NCI-H1694 (cell line): Measurements from ENCODE around the gene RGS6.

Experiments
- DNase-seq: peaks from one replicate; lab custom pipeline; 2025; lab: John Stamatoyannopoulos, UW

RGS6 gene

DNA sequence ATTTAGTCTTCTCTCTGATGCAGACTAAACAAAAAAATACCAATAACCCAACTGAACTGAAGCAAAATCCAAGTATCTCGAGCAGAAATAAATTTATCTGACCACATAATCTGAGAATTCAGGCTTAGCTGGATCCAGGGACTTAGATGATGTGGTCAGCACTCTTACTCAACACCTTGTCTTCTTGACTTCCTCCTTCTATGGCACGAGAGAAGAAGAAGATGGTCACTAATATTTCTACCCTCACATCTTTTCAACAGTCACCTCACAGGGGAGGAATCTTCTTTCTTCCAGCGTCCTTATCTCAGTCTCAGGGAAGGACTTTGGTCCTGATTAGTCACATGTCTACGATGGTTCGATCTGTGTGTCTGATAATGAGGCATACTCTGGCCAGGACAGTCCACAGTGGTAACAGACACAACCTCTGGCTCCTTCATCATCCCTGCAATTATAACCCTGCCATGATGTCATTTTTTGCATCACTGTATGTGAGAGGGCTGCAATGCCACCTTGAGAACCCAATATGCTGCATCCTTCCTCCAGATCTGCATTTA lies 15.8 kb downstream of the RGS6 start:
- no peak for DNase-seq

DNA sequence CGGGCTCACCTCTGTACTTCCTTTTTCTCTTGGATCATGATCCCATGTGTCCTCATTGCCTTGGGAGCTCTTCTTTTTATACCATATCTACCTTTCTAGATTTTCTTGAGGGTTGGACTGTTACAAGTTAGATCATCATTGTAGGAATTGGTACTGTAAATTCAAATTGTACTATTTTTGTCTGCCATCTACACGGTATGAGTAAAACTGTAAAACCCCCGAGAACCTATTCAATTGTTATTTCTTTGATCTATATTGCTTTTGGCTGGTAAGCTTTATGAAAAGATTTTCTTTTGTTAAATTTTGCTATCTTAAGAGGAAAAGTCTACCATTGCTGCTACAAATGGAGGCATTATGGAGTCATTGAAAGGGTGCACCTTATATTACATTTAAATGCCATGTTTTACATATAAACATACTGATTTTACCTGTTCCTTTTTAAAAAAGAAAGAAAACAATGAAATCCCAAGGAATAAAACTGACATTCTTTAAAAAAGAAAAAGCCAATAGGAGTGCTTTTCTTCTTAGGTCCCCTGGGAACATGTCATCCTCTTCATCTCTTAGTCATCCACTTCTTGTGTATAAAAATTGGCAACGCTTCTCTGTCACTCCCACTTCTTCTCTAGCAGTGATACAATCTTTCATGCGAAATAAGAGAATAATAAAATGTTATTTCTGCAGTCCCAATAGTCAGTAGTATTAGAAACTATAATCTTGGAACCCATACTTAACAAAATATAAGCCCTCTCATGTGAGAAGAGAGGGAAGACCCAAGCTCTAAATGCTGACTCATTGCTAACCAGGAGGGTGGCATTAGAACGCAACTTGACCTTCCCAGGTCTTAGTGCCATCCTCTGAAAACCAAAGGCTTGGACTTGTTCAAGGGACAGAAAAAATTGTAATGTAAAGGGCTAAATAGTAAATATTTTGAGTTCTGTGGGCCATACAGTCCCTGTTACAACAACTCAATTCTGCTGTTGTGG lies 20.4 kb downstream of the RGS6 start:
- no peak for DNase-seq

DNA sequence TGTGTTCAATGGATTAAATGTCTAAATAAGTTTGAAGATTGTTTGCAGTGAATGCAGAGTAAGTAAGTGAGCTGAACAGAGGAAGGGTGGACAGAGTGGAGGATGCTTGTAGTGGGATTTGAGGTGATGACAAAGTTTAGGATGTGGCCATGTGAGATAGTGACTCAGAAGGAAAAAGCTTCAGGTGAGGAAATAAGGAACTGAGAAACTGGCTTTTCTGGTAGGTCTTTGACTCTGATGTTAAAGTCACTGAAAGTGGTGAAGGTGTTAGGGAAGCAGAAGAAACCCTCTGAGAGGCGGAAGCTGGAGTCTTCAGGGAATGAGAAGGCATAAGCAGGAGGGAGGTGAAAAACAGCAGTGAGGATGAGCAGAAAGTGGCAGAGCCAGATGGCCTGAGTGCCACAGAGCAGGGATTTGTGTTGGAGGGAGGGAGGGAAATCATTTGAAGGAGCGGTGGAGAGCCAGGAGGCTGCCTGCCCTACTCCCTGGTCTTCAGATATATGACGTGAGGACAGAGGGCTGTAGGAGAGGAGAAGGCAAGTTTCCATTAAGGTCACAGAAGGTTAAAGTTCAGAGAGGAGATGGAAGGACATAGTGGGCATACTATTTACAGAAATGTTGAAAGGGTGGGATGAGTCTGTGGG lies 24.8 kb downstream of the RGS6 start:
- DNase-seq, result no peak

DNA sequence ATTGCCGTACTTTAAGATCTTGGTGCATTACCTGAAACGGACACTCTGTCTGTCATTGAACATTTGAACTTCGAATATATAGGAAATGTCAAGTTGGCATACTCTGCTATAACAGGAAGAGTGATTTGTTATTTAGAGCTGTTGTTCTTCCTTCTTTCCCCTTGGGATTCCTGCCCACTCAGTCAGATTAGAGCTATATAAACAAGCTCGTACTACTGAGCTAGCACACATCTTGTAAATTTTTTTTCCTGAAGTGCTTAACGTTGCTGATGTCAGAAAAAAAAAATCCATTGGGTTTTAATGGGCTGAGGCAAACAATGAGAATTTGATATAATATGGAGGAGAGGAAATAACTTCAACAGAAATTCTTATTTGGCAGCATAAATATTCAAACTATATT lies 26.8 kb downstream of the RGS6 start:
- DNase-seq, result no peak

DNA sequence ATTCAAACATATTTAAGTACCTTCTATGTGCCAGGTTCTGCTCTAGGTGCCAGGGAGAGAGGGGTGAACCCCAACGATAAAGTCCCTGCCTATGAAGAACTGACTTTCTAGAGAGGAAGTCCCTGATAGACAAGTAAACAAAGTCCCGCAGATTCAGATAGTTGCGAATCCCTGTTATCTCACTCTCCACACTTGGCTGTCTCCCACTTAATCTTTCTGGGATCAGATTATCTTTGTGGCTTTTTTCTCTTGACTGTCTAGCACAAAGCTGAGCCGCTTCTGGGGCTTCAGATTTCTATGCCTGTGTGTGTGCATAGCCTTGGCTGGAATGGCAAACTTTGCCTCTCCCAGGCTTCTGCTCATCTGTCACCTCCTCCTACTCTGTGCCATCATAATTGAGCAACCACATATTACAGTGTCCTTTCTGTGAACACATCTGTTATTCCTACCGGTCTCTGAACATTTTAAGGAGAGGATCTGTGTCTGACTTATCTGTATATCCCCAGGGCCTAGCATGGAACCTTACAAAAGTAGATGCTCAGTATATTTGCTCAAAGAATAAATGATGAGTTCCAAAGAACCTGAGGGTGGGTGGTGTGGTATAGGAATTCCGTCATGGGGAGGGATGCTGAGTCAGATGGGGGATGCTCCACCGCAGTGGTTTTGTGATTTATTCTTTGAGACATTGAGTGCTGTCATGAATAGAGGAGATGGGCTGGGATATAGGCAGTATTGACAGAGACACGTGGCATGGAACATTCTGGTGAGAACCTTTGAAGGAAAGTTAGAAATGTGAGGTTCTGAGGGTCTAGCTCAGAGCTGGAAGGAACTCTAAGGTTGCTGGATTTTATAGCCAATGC lies 28.5 kb downstream of the RGS6 start:
- DNase-seq, result no peak

DNA sequence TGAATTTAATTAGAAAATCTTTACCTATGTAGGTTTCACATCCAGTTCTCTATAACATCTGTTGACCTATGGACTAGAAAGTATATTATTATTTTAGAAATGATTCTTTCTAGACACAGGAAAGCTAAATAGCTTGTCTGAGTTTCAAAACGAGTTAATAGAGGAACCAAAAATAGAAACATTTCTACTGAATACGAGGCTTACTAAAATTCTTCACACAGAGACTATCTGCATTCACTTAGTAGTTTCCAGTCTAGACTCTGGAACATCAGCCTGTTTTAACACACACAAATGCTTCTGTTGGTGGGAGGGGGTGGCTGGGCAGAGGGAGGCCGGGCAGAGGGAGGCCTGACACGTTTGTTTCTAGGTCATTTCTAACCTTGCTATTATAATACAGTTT lies 29.7 kb downstream of the RGS6 start:
- DNase-seq, result no peak

DNA sequence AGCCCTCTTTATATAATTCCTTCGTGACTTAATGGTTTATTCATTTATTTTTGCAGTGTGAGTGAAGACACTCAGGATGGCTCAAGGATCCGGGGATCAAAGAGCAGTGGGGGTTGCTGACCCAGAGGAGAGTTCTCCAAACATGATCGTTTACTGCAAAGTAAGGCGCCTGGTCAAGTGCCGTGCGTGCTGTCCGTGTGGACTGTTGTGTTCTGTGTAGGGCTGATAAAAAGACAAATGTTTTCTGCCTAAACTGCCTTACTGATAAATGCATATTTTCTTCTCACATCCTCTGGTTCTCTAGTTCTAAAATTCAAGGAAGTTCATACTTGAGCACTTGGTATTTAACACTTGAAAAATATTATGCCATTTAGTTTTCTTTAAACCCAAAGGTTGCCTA lies 32.5 kb downstream of the RGS6 start:
- DNase-seq, result no peak

DNA sequence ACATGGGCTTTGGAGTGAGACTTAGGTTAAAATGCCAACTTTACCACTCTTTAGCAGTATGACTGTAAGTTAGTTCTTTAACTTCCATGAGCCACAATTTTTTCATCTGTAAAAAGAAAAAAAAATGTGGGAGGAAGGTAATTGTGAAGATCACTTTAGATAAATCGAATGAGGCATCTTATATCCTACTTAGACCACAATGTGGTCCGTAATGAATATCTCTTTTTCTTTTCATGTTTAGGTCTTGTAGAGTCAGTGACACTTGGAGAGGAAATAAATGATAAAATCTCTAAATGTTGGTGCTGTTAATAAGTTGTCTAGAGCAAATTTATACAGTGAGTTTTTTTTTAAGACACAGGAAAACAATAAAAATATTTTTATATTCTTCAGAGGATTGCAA lies 34.3 kb downstream of the RGS6 start:
- DNase-seq, result no peak

DNA sequence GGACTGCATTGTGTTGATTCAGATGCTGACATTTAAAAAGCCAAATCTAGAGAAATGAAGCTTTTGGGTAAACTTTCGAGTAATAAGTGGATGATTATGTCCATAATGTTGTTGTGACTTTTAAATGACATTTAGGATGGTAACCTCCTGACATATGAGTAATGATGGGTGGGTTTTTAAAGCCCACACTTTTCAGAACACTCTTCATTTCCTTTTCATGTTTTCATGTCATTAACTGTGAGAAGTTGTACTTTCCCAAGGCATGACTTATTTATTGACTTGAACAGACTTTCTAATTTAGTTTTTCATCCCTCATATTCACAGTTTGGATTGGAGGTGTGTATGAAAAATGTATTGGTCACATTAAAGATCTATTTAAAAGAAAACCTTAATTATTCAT lies 35.5 kb downstream of the RGS6 start:
- no peak for DNase-seq

DNA sequence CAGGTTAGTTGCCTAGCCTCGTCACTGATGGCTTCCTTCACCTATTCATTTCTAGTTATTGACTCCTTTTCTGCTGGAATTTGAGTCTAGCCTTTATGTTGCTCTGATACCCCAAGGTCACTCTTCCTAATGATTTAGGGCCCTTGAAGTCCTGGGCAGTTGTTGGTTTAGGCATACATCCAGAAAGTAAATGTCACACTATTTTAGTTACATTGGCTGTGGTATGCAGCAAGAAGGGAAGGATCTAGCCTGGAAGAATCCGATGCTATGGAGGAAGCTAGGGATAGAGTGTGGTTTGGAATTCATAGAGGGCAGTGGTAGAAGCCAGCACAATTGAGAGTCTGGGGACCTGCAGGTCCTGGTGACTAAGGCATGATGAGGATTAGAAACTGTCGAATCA lies 38.0 kb downstream of the RGS6 start:
- DNase-seq, result no peak

DNA sequence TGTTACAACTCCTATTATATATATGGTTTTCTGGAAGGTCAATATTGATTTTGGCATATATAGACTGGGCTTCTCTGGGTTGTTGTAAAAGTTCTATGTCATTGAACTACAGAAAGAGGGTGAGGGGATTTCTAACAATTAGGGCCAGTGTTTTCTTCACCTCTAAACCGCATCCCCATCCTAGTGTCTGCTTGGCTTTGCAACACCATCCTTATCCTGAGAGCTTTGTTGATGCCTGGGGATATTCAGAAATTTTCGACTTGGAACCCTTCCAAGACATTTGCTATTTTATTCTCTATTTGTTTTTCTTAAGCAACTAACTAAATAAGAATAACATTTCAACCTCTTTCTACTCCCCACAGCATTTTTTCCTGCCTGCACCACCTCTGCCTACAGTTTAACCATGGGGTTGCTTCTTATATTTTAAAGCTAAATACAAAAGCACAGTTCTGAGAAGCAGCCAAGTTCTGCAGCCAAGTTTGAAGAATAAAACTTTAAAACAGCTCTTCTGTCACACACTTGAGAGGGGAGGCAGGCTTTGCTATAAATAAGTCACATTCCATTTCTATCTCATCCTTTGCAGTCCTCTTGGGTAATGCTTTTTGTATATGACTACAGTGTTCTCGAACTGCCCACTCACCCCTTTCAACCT lies 53.4 kb downstream of the RGS6 start:
- DNase-seq, result no peak

DNA sequence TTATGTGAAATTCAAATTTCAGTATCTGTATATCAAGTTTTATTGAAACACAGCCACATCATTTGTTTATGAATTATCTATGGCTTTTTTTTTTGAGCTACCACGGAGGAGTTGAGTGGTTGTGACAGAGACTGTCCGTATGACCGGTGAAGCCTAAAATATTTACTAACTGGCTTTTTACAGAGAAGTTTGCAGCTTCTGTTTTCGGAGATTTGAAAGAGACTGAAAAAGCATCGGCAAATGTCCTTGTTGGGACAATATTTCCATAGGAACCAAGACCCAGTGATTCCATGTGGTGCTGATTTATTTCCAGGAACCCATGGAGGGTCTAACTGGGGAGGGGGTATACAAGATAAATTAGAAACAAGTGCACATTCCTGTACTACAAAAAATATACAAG lies 56.2 kb downstream of the RGS6 start:
- DNase-seq, result no peak

DNA sequence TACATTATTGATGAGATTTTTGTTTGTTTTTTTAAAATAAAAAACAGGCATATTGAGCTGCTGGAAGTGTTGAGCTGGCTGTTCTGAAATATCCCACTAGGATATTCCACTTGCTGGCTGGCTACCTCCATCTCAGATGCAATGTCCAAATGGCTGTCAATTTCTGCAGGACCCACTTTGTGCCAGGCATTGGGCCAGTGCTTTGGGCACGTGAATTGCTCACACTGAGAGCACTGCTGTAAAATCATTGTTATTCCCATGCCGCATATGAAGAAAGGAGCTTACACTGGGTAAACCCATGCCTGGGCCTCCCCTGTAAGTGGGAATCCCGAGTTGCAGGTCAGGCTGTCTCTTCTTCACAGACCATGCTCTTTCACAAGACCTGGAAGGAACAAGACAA lies 56.7 kb downstream of the RGS6 start:
- no peak for DNase-seq

DNA sequence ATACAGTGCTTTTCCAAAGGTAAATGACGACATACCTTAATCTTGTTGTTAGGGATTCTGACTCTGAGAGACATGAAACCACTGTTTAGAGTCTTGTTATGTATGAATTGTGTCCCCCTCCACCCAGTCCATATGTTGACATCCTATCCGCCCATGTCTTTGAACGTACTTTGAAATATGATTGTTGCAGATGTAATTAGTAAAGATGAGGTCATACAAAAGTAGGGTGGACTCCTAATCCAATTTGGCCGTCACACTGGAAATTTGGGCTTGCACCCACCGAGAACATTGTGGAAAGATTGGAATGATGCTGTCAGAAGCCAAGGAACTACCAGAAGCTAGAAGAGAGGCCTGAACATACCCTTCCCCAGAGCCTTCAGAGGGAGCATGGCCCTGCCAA lies 62.2 kb downstream of the RGS6 start:
- no peak for DNase-seq

DNA sequence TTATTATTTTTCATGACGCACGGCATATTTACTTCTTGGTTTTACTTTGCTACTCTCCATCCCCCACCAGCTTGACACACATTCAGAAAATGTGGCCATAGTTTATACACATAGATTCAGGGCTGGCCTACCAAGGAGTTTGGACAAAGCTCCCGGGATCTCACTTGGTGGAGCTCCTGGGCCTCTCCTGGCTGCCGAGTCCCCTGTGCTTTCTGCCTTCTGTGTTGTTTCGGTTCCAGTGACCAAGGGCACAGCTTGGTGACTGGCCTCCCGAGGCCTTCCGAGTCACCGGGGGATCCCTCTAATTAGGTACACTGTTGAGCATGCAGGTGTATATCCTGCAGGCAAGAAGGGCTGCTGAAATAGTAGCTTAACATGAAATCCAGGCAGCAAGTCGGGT lies 63.5 kb downstream of the RGS6 start:
- DNase-seq, result no peak

DNA sequence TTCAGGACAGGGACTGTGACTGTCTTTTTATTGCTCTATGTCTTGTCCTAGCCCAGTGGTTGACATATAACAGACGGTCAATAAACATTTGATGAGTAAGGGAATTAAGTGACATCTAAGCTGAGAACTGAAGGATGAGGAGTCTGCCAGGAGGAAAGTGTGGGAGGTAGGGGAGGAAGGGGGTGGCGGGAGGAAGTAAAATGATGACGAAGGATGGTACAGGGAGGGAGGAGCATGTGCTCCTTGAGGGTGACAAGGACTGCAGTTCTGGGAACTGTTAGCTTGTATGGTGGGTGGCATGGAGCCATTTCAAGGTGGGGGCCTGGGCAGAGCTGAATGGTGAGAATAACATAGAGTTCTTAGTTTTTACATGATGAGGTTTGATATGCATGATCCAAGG lies 64.4 kb downstream of the RGS6 start:
- DNase-seq, result no peak

DNA sequence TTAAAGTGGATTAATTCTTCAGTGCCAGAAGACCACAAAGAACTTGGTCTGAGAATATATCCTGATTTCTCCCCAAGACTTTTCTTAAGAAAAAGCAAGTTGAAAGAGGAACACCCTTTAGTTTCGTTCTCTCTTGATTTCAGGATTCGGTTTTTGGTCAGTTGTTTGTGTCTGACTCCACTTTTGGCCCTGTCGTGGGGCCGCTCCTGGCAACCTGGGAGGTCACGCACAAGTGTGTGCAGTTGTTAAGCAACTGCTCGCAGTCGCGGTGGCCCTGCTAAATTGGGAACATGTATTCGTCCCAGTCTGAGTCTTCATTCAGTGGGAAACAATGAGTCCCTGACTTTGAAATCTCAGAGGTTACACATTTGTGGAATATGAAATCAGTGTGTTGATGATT lies 68.7 kb downstream of the RGS6 start:
- no peak for DNase-seq

DNA sequence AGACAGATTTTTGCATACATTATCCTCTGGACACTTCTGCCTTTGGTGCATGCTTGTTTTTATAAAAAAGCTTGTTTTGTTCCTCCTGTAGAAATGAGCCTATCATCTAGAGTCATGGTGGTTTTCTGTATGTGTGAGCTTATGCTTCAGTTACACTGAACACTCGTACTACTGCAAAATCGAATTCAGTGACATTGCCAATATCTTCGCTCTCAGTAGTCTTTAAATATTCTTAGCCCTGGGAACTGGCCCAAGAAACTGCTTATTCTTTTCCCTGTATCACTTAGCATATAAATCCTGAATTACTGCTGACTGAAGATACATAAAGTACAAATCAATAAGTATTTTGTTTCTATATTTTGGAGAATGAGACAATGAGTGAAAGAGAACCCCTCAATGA lies 70.5 kb downstream of the RGS6 start:
- no peak for DNase-seq

DNA sequence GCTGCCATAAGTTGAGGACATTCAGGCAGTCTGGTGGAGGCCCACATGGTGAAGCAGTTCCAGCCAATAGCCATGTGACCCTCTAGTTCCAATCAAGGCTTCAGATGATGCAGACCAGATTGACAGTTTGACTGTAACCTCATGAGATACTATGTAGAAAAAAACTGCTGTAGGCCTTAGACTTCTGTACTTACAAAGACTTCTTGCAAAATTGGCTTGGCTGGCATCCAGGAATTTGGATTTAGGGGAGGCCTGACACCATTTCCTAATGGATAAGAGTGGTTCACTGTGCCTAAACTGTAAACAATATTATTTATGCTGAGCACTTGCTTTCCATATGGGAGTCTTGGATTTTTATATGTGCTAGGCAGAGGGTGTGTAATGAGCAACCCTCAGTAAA lies 76.4 kb downstream of the RGS6 start:
- DNase-seq, result no peak

DNA sequence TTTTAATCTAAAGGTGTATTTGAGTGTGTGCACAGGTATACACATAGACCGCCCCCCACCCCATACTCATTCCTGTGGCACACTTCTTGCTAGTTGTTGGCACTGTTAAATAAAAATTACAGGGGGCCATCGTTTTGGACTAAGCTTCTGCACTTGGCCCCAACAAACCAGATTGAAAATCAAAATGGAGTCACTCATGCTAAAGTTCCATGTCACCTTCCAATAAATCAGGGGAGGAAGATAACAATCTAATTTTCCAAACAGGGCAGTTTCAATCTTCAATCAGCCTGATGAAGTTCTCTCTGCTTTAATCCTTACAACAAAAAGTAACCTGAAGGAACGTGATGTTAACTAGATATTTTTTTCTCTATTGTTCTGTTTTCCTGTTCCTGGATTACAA lies 78.2 kb downstream of the RGS6 start:
- no peak for DNase-seq

DNA sequence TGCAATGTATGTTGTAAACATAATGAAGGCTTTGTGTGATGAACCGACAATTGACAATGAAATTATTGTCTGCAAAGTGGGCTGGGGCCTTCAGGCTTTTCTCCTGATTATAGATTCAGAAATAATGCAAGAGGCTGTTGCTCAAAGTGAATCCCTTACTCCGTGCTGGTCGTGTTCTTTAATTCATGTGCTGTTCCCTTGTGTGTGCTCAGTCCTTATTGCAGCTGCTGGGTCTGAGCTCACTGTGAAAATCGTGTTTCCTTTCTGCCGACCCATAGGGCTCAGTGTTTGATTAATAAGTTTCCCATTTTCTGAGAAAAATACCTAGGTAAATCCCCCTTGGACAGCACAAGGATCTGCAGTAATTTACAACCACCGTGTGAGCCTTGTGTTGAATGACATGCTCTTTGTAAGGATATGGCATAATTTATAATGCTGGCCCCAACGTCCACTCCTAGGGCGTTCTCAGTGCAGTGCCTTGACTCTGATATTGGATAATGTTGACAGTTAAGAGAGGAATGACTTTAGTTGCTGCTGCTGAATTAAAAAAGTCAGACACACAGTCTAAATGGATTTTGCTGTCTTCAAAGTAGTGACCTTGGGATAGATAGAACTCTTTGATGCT lies 81.6 kb downstream of the RGS6 start:
- DNase-seq, result no peak
